Suppressor macrophage treated with lipopolysaccharide for 1 hour (primary cell): Measurements from ENCODE around the gene MRRF.
"Not testable (repeated sequence)": the region's sequence is repeated elsewhere in the genome, so short reads cannot be mapped to it uniquely, and the experiment has no call there.

Experiments
- DNase-seq, 3 donors: peaks; one replicate each; pipeline ENCODE4 v3.0.0-alpha.2; 2020 to 2022

The MRRF gene

DNA sequence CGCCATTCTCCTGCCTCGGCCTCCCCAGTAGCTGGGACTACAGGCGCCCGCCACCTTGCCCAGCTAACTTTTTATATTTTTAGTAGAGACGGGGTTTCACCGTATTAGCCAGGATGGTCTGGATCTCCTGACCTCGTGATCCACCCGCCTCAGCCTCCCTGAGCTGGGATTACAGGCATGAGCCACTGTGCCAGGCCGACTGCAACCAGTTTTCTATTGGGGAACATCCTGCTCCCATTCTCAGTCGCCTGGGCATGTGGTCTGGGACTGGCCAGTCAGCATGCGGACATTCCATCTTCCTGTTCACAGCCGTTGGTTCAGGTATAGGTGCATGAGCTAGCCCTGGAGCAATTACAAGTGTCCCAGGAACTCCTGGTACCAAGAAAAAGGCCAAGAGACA, 98.4 kb downstream of the MRRF start:
- DNase-seq: not testable (repeated sequence)

DNA sequence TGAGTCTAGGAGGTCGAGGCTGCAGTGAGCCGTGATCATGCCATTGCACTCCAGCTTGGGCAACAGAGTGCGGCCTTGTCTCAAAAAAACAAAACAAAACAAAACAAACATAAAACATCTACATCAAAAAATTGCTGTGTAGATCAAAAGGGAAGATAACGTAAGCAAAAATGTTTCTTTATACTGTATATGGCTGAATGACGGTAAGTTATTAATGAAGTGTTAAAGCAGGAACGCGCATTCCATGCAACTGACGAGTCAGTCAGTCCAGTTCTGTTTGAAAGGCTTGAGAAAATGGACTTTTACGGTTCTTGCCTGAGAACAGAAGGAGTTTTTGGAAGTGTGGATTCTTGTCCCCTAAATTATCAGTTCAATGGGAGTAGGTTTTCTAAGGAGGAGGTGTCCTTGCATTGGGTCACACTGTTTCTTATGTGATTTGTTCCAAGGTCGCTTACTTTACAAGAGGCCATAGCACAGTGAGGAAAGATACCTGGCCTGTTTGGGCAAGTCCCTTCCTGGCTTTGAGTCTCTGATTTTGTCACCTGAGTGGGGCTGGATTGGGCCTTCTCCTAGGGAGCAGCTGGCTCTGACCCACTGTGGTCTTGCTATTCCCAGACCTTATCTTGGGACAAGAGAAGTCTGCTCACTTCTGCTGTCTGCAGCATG, 99.6 kb downstream of the MRRF start:
- DNase-seq: no peak

GRCh38 chr9:122364783-122365150, 100.1 kb downstream of the MRRF start:
- no peak for DNase-seq

- no peak for DNase-seq
Observed at GRCh38 chr9:122366074-122366660, 101.5 kb downstream of the MRRF start.

DNA sequence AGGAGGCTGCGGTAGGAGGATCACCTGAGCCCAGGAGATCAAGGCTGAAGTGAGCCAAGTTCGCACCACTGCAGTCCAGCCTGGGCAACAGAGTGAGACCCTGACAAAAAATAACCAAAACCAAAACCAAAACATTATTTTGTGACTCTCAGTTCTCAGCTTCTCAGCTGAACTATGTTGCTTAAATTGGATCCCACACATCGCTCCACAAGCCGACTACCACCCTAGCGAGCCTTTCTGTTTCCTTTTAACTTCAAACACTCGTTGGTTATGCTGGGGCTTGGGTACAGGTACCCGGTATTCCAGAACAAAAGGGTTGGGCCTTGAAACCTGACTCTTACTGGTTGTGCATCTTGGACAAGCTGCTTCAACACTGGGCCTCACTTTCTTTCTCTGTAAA, 102.4 kb downstream of the MRRF start:
- no peak for DNase-seq

- DNase-seq: no peak
Observed at GRCh38 chr9:122367774-122368460, 103.2 kb downstream of the MRRF start.

- no peak for DNase-seq
Observed at GRCh38 chr9:122368642-122369041, 104.0 kb downstream of the MRRF start.

DNA sequence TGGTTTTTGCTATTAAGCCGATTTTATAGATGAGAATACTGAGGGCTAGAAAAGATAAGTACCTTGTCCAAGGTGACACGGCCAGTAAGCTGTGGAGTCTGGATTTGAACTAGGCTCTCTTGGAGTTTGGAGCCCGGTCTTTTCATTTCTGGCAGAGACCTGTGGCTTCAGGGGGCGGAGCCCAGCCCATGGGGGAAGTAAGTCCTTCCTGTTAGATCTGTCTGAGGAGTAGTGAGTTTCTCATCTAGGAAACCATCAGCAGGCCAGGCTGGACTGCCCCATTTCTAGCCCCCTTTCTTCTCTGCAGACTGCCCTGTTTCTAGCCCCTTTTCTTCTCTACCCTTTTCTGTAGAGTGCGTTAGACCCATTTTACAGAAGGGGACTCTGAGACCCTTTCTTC, 105.6 kb downstream of the MRRF start:
- DNase-seq: peak; percentile 73 to 82 (median 73)

GRCh38 chr9:122370869-122371755, 106.4 kb downstream of the MRRF start, which contains the start of gene PTGS1:
TSS of gene PTGS1 (plus strand) at chr9:122371024. CDS start at chr9:122371085, 61 bp downstream.
- DNase-seq: peak; percentile 76 to 88 (median 78)

DNA sequence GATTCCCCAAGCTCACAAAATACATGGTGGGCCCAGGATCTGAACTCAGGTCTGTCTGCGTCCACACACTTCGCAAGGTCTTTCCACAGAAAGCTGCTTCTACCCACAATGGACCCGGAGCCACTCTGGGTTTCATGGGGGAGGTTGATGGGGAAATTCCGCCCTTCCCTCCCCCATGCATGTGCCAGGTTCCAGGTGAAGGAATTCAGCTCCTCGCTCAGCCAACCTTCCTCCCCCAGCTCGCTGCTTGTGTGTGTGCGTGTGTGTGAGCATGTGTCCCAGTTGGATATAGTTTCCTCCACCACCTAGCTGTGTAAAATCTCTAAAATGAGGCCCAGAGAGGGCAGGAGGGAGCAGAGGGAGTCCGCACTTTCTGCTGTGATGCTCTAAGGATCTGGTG, 107.2 kb downstream of the MRRF start:
- no peak for DNase-seq

DNA sequence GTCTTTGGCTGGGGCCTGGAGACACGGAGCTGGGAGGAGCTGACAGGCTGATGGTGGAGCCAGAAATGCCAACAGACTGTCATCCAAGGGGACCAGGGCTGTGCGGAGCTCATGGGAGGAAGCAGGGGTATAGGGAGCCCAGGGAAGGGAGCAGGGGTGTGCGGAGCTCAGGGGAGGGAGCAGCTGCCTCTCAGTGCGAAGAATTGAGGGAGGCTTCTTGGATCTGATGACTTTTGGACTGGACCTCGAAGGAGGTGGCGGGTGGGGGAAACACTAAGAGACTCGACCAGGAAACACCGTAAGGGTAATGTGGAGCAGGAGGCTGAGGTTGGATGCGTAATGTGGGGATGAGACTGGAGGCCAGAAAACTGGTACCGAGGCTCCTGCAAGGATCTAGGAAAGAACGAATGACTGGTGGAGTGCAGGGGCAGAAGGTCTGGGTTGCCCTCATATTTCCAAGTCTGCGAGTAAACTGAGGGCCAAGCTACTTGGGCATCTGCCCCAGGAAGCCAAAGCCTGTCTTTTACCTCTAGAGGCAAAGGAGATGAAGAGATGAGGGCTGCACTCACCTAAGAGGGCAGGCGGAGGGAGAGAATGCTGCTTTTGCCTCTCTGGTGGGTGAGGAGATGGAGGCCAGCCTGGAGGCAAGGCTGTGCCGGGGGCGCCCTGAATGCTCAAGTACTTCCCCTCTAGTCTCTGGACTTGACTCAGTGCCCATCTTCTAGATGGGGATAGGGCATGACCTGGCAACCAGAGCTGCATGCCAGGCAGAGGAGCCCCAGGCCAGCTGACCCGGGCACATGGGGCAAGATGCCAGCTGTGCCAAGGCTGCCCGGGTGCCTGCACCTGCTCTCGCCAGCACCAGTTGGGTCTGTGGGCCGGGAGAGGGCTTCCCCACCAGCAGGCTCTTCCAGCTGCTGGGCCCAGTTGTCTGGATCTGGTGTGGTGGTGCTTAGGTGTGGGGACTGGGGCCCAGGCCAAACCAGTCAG, 108.5 kb downstream of the MRRF start:
- no peak for DNase-seq

- DNase-seq: peak in 1 of 3 donors; percentile 63
Observed at GRCh38 chr9:122374885-122375420, 110.3 kb downstream of the MRRF start.

DNA sequence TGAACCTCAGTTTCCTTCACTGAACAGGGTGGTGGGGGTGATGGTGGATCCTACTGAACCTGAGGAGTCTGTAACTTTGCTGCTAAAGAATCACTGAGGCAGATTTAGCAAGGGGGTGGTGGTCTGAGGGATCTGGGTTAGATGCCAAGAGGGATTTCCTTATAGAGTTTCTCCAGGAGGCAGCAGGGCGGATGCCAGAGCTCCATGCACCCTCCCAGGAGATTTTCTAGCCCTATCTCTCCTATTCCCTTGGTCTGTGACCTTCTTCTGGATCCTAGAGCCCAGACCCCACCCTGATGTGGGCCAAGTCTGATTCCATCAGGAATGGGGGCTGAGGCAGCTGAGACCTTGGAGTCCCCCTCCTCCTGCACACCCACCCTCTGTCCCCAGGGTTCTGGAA, 112.1 kb downstream of the MRRF start:
- DNase-seq: no peak

DNA sequence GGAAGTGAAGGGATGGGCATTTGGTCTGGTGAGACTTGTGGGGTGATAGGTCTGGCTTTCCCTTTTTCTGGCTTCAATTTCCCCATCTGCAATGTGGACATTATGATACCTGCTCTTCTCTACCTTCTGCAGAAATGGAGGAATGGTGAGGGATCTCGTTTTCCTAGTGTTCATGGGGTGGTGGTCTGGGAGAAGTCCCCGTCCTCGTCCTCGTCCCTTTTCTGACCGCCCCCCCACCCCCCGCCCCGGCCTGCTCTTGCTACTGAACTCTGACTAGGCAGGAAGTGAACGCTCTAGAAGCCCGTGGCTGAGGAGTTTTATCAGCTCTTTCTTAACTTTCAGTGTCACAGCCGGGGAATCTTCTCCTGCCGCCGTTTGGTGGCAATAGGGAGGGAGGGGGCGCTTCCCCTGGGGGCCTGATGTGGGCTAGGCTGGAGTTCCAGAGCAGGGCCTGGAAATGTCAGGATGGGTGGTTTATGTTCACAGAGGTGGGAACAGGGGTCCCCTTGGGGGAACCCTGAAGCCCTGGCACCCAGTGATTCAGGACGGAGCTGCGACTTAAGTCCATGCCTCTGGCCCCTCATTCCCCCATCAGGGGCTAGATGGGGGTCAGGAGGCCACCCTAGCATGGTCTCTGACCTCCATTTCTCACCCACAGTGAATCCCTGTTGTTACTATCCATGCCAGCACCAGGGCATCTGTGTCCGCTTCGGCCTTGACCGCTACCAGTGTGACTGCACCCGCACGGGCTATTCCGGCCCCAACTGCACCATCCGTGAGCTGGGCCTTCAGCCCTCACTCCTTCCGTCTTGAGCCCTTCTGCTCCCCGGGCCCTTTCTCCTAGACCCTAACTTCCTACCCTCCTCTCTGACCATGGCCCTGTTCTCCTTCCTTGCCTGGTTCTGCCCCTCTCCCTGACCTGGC, 112.8 kb downstream of the MRRF start:
- peak; percentile 49 to 54 (median 52) for DNase-seq

GRCh38 chr9:122378236-122378635, 113.6 kb downstream of the MRRF start:
- no peak for DNase-seq

- no peak for DNase-seq
Observed at GRCh38 chr9:122379340-122379739, 114.7 kb downstream of the MRRF start.

- DNase-seq: no peak
Observed at GRCh38 chr9:122380293-122380692, 115.6 kb downstream of the MRRF start.
